ENCODE data around the gene YAP1.

Gene YAP1

DNA sequence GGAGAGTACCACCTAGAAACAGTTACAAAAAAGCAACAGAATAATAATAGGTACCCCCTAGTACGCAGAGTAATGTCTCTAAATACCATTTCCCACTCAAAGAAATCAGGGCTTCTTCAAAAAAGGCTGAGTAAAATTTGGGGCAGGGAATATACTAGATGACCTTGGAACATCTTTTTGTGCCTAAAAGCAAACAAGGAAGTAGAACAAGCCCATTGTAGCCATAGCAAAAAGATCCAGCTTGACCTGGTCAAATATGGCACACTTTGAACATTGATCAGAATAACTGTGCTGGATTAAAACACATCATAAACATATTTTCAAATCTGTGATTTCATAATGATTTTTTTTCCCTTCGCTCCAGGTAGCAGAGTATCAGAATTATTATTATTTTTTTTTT is 91.5 kb downstream of the YAP1 start:
- DNase-seq (ENCODE audit: extremely low read depth, low read depth) = no peak
- no peak overlapping the region for H3K4me3 ChIP-seq (replicated peaks; ENCODE audit: low read depth, low read length)
- TF ChIP-seq, protein P1, sequence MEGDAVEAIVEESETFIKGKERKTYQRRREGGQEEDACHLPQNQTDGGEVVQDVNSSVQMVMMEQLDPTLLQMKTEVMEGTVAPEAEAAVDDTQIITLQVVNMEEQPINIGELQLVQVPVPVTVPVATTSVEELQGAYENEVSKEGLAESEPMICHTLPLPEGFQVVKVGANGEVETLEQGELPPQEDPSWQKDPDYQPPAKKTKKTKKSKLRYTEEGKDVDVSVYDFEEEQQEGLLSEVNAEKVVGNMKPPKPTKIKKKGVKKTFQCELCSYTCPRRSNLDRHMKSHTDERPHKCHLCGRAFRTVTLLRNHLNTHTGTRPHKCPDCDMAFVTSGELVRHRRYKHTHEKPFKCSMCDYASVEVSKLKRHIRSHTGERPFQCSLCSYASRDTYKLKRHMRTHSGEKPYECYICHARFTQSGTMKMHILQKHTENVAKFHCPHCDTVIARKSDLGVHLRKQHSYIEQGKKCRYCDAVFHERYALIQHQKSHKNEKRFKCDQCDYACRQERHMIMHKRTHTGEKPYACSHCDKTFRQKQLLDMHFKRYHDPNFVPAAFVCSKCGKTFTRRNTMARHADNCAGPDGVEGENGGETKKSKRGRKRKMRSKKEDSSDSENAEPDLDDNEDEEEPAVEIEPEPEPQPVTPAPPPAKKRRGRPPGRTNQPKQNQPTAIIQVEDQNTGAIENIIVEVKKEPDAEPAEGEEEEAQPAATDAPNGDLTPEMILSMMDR (IDR thresholded peaks at IDR 0.05; ENCODE audit: low read depth, low read length, missing control alignments) = no peak

DNA sequence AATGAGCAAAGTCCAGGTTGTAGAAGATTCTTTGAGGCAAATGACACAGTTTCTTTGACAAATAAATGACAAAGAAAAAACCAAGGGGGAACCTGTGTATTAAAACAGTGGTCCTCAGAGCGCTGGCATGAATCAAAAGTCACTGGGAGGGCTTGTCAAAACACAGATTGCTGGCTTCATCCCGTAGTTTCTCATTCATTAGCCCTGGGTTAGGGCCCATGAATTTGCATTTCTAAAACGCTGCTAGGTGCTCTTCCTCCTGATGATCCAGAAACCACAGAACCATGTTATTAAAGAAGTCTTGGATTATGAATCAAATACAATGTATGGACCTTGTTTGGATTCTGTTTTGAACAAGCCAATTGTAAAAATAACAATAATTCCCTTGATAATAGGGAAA is 92.7 kb downstream of the YAP1 start:
- DNase-seq (ENCODE audit: extremely low read depth, low read depth) = no peak
- TF ChIP-seq, protein P1 (IDR thresholded peaks at IDR 0.05; ENCODE audit: low read depth, low read length, missing control alignments) = no peak

DNA sequence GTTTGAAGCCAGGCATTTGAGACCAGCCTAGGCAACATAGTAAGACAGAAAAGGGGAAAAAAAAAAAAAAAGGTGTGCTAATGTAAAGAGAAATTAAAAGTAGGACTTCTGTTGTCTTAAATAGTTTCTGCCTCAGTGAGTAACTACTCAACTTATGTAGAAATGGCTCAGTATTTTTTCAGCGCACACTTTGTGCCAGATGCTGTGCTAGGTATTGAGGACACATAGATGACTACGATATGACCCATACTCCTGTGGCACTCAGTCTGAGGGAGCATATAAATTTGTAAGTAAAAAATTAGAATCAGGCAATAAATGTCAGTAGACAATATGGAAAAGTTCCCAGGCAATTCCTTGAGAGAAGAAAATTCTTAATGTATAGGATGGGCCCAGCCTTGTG is 93.9 kb downstream of the YAP1 start:
- no peak overlapping the region for H3K4me3 ChIP-seq (replicated peaks; ENCODE audit: low read depth, low read length)
- TF ChIP-seq, protein P1 (IDR thresholded peaks at IDR 0.05; ENCODE audit: low read depth, low read length, missing control alignments) = no peak
- DNase-seq (ENCODE audit: extremely low read depth, low read depth) = no peak

More for the DNA sequence above, 92.7 kb downstream of the YAP1 start:
- H3K4me3 ChIP-seq (replicated peaks; ENCODE audit: low read depth, low read length) = no peak overlapping the region

DNA sequence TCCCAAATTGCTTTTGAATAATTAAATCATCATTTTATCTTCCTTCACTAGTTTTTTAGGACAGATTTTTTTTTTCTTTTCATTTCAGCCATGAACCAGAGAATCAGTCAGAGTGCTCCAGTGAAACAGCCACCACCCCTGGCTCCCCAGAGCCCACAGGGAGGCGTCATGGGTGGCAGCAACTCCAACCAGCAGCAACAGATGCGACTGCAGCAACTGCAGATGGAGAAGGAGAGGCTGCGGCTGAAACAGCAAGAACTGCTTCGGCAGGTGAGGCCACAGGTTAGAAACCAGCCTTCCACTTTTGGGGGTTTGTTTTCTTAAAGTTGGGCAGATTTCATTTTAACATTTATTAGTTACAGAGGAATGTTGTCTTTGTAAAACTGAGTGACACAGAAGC is 95.6 kb downstream of the YAP1 start:
- no peak for DNase-seq (ENCODE audit: extremely low read depth, low read depth)
- TF ChIP-seq, protein P1 (IDR thresholded peaks at IDR 0.05; ENCODE audit: low read depth, low read length, missing control alignments) = no peak
- H3K4me3 ChIP-seq (replicated peaks; ENCODE audit: low read depth, low read length) = no peak overlapping the region

DNA sequence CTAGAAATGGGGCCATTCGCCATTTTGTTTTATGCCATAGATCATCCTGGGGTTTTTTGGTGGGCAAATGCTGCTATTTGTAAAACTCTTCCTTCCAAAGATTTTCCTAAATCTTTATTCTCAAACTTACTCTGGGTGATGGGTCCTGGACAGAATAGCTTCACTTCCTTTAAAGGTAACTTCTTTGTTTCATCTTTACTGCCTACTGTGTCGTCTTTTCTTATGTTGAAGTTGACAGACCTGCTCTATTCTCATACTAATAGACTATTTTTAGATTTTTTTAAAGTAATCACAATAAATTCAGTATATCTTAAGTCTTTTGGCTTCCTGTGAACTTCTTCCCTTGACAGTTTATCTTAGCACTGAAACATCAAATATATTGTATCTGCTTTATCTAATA is 98.6 kb downstream of the YAP1 start:
- TF ChIP-seq, protein P1 (IDR thresholded peaks at IDR 0.05; ENCODE audit: low read depth, low read length, missing control alignments) = no peak
- H3K4me3 ChIP-seq (replicated peaks; ENCODE audit: low read depth, low read length) = no peak overlapping the region
- no peak for DNase-seq (ENCODE audit: extremely low read depth, low read depth)

DNA sequence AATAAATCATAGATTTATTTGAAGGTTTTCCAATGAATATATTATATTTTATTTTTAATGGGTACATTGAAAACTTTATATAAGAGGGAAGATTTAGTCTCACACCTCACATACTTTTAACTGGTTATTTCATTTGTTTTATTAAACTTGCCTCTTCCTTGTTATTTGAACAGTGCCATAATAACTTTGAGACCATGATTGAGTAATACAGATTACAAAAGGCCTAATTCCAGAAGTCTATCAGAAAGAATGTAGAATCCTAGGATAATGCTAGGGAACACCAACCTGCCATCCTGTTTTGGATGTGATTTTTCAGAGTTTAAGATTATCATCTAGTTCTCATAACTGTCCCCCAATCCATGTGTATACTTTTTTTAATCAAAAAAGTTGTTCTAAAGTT is 104.4 kb downstream of the YAP1 start:
- H3K4me3 ChIP-seq (replicated peaks; ENCODE audit: low read depth, low read length) = no peak overlapping the region
- TF ChIP-seq, protein P1 (IDR thresholded peaks at IDR 0.05; ENCODE audit: low read depth, low read length, missing control alignments) = no peak
- DNase-seq (ENCODE audit: extremely low read depth, low read depth) = no peak

DNA sequence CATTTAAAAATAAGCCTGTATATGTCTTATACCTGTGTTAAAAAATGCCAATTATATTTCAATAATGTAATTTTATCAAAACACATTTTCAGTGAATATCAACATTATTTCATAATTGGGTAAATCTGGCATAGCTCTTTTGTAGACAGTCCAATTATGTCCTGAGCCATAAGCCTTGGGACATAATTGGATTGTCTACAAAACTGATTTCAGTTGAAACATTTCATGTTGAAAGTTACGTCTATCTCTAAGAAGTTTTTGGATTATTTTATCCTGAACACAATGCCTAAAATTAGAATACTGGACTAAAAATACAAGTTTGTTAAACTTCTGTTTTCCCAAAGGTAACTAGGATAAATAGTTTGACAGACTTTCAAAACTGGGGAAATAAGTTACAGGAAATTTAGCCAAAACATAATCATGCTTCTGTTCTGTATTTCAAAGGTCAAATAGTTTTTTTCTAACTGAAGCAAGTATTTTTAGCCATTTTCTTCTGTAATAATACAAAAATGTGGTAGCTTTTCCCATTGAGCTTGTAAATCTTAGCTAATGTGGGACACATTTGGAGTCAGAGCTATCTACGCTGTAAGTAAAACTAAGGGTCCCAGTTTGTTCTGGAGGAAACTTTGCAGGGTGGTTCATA is 106.3 kb downstream of the YAP1 start:
- no peak overlapping the region for H3K4me3 ChIP-seq (replicated peaks; ENCODE audit: low read depth, low read length)
- no peak for DNase-seq (ENCODE audit: extremely low read depth, low read depth)
- TF ChIP-seq, protein P1 (IDR thresholded peaks at IDR 0.05; ENCODE audit: low read depth, low read length, missing control alignments) = no peak

Data from HFF-Myc (cell line).